GM23248 (cell line): Measurements from ENCODE around the gene SHANK2.

Experiments used
- EZH2 ChIP-seq: fragments of 200-600 bp; sonication (generic); IDR thresholded peaks from 2 replicates; pipeline ENCODE4 v1.6.1; 2018; ENCODE audit warnings: antibody characterized with exemption, mild to moderate bottlenecking; ENCODE audit not compliant: insufficient read depth, poor library complexity, severe bottlenecking
- EZH2phosphoT487 ChIP-seq: fragments of 200-600 bp; sonication (generic); IDR thresholded peaks from 2 replicates; pipeline ENCODE4 v1.6.1; 2018; ENCODE audit warnings: antibody characterized with exemption, moderate library complexity, mild to moderate bottlenecking, low read depth; ENCODE audit not compliant: insufficient read depth

DNA sequence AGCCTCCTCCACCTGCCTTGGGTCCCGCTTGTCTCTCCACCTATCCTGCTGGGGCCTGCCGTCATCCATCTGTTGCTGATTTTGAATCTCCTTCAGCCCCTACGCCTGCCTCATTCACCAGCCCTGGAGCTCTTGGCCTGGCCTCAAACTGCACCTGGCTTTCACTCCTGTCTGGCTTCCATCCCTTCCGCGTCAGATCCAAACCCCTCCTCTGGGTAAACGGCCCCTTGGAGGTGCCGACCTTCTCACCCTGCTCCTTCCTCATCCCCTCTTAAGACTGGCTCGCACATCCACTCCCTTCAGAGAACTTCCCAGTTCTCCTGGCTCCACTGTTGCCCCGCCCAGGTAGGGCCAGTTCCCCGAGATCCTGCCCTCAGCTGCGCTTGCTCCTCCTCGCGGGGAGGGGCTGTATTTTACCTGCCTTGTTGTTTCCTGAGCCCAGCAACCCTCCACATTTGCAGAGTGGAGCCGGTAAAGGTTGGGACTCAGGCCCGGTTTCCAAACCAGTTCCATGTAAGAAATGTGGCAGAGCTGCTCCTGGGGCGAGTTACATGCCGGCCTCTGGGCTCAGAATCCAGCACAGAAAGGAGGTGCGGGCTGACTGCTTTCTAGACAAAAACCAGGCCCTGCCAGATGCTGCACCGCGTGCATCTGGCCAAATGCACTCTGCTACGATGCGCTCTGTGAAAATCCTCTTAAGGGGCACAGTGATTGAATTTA is 13.9 kb upstream of the SHANK2 start:
- no peak for TF ChIP-seq EZH2phosphoT487
- no peak for TF ChIP-seq EZH2
